Fibroblast of lung (primary cell): ENCODE data around the gene CACNA1F. TPM values are rescaled to one million over a fixed set of nuclear protein-coding genes. Genes with fewer than 3 reads are reported as not detected.

Experiments
- DNase-seq, 2 donors: peaks; one replicate each; pipeline versions ENCODE4 v3.0.0 to v3.0.0-alpha.2; 2010; ENCODE audit warnings: low read depth in 2 of 2
- H2AFZ ChIP-seq: 2 replicates; pipeline ENCODE4 v1.5.1; 2012; ENCODE audit warnings: low read length, control low read depth, inconsistent platforms
- H3K27ac ChIP-seq: 2 replicates; pipeline ENCODE4 v1.5.1; 2011; ENCODE audit warnings: low read length, control low read depth; ENCODE audit not compliant: insufficient read depth
- H3K27me3 ChIP-seq: 2 replicates; pipeline ENCODE4 v1.5.1; 2011; ENCODE audit warnings: mild to moderate bottlenecking, low read length; ENCODE audit not compliant: control insufficient read depth, insufficient read depth
- H3K36me3 ChIP-seq: 2 replicates; pipeline ENCODE4 v1.5.1; 2011; ENCODE audit warnings: low read length; ENCODE audit not compliant: control insufficient read depth, insufficient read depth
- H3K4me1 ChIP-seq: 2 replicates; pipeline ENCODE4 v1.5.1; 2011; ENCODE audit warnings: low read length; ENCODE audit not compliant: control insufficient read depth, insufficient read depth; ENCODE audit errors: extremely low read depth
- H3K4me2 ChIP-seq: 2 replicates; pipeline ENCODE4 v1.5.1; 2011; ENCODE audit warnings: low read length, control low read depth; ENCODE audit not compliant: insufficient read depth; ENCODE audit errors: extremely low read depth
- H3K4me3 ChIP-seq, 4 experiments: fragments of 200-600 bp in 1 of 4; sonication (generic) in 1 of 4; replicated peaks in 1 of 4; 2 replicates each; pipeline ENCODE4 v1.5.1; 2011 to 2016; ENCODE audit warnings: low read length in 4 of 4, low read depth in 3 of 4, mild to moderate bottlenecking in 3 of 4, control low read depth in 2 of 4, inconsistent platforms in 1 of 4, mixed read lengths in 1 of 4; ENCODE audit not compliant: insufficient read depth in 1 of 4; ENCODE audit errors: control extremely low read depth in 1 of 4
- H3K79me2 ChIP-seq: 2 replicates; pipeline ENCODE4 v1.5.1; 2012; ENCODE audit warnings: mild to moderate bottlenecking, low read length, inconsistent platforms; ENCODE audit not compliant: control insufficient read depth, insufficient read depth
- H3K9ac ChIP-seq: 2 replicates; pipeline ENCODE4 v1.5.1; 2011; ENCODE audit warnings: mild to moderate bottlenecking, low read length, control low read depth; ENCODE audit not compliant: insufficient read depth
- H3K9me3 ChIP-seq: 2 replicates; pipeline ENCODE4 v1.5.1; 2012; ENCODE audit warnings: low read depth, low read length; ENCODE audit not compliant: control insufficient read depth, insufficient read depth
- H4K20me1 ChIP-seq: 2 replicates; pipeline ENCODE4 v1.5.1; 2011; ENCODE audit warnings: low read length; ENCODE audit not compliant: control insufficient read depth, insufficient read depth; ENCODE audit errors: extremely low read depth
- EZH2 ChIP-seq: IDR thresholded peaks from 2 replicates; pipeline ENCODE4 v1.5.1; 2012; ENCODE audit warnings: low read length, control low read depth, mild to moderate bottlenecking; ENCODE audit errors: missing control alignments
- polyA plus RNA-seq, 2 donors: library from polyadenylated mRNA; depleted of rRNA in 1 of 2; stranded (reverse) in 1 of 2; unstranded in 1 of 2; fragments of >200 nt; gene quantifications; 2 replicates each; pipeline ENCODE4 v1.2.1, GENCODE V29; 2011 to 2012; ENCODE audit warnings: missing spikeins in 1 of 2
- total RNA-seq: library from RNA; depleted of rRNA; stranded (reverse); fragments of >200 nt; gene quantifications from 2 replicates; pipeline ENCODE4 v1.2.1, GENCODE V29; 2014
- TF ChIP-seq, protein P1 (sequence below), 2 donors: IDR thresholded peaks in 1 of 2; conservative IDR thresholded peaks in 1 of 2; 1 replicate in 1 of 2; 2 replicates in 1 of 2; pipeline ENCODE4 v1.5.1; 2011 to 2012; ENCODE audit warnings: low read length in 2 of 2, control low read depth in 1 of 2, inconsistent platforms in 1 of 2, low read depth in 1 of 2, mild to moderate bottlenecking in 1 of 2

The CACNA1F gene
- total and polyA plus RNA-seq, 2 donors (not counting 1 experiment from before 2014, with no cell fraction given) = 0.17 TPM; not detected in 1

DNA sequence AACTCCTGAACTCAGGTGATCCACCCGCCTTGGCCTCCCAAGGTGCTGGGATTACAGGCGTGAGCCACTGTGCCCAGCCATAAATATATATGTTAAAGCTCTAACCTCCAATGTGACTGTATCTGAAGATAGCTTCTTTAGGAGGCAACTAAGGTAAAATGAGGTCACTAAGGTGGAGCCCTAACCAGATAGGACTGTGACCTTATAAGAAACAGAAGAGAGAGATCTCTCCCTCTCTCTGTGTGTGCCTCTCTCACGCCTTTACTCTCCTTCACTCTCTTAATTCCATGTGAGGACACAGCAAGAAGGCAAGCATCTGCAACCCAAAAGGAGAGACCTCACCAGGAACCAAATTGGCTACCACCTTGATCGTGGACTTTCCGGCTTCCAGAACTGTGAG is 71.5 kb downstream of the CACNA1F start:
- Histone ChIP-seq H3K4me1 (peaks cover under 1% of the 10 kb centered on the region), H3K79me2 (no peaks in the 10 kb centered on the region), H3K9ac (no peak overlapping the region), H3K36me3 (no peaks in the 10 kb centered on the region), H4K20me1 (no peaks in the 10 kb centered on the region), H3K27me3 (no peaks in the 10 kb centered on the region), H2AFZ (no peak overlapping the region), H3K4me3 (no peak overlapping the region), H3K27ac (no peak overlapping the region), H3K4me2 (no peak overlapping the region), H3K9me3 (no peaks in the 10 kb centered on the region)
- TF ChIP-seq, protein P1, sequence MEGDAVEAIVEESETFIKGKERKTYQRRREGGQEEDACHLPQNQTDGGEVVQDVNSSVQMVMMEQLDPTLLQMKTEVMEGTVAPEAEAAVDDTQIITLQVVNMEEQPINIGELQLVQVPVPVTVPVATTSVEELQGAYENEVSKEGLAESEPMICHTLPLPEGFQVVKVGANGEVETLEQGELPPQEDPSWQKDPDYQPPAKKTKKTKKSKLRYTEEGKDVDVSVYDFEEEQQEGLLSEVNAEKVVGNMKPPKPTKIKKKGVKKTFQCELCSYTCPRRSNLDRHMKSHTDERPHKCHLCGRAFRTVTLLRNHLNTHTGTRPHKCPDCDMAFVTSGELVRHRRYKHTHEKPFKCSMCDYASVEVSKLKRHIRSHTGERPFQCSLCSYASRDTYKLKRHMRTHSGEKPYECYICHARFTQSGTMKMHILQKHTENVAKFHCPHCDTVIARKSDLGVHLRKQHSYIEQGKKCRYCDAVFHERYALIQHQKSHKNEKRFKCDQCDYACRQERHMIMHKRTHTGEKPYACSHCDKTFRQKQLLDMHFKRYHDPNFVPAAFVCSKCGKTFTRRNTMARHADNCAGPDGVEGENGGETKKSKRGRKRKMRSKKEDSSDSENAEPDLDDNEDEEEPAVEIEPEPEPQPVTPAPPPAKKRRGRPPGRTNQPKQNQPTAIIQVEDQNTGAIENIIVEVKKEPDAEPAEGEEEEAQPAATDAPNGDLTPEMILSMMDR (conservative IDR thresholded peaks at IDR 0.05 in 1 of 2, IDR thresholded peaks at IDR 0.05 in 1 of 2; ENCODE audit: low read depth in 1 of 2, low read length in 2 of 2) = no peak
- no peak for TF ChIP-seq EZH2
- no peak for DNase-seq

- H3K79me2 ChIP-seq = no peaks in the 10 kb centered on the region
- H4K20me1 ChIP-seq = no peaks in the 10 kb centered on the region
- no peak overlapping the region for H3K9ac ChIP-seq
- DNase-seq = no peak
- no peak overlapping the region for H3K4me2 ChIP-seq
- no peaks in the 10 kb centered on the region for H3K9me3 ChIP-seq
- no peak overlapping the region for H3K4me3 ChIP-seq
- no peaks in the 10 kb centered on the region for H3K4me1 ChIP-seq
- no peaks in the 10 kb centered on the region for H3K27me3 ChIP-seq
- no peaks in the 10 kb centered on the region for H3K36me3 ChIP-seq
- TF ChIP-seq EZH2 = no peak
- TF ChIP-seq, protein P1 (conservative IDR thresholded peaks at IDR 0.05 in 1 of 2, IDR thresholded peaks at IDR 0.05 in 1 of 2; ENCODE audit: low read depth in 1 of 2, low read length in 2 of 2) = no peak
- no peak overlapping the region for H2AFZ ChIP-seq
- no peak overlapping the region for H3K27ac ChIP-seq
Measured at GRCh38 chrX:49160908-49161307, 72.2 kb downstream of the CACNA1F start.

DNA sequence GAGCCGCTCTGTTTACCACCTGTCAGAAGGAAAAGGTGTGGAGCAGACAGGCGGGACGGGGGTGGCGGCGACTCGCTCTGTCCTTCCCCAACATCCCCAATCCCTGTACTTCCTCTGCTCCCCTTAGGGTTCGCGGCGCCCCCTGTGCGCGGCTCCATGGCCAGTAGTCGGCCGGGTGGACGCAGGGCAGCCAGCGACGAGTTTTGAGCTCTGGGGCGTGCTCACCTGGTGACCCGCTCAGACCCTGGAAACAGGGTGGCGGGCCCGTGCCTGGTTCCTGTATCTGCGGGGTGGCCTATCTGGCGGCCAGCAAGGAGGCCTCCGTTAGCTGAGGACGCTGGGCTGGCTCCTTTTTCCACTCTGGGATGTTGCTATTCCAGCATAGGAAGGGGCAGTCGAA is 75.9 kb downstream of the CACNA1F start:
- no peaks in the 10 kb centered on the region for H3K9me3 ChIP-seq
- TF ChIP-seq EZH2 = no peak
- TF ChIP-seq, protein P1 (conservative IDR thresholded peaks at IDR 0.05 in 1 of 2, IDR thresholded peaks at IDR 0.05 in 1 of 2; ENCODE audit: low read depth in 1 of 2, low read length in 2 of 2) = no peak

More for the DNA sequence above, 75.9 kb downstream of the CACNA1F start:
- H3K4me2 ChIP-seq = no peak overlapping the region
- H3K4me1 ChIP-seq = no peaks in the 10 kb centered on the region
- H3K9ac ChIP-seq = no peak overlapping the region
- H3K36me3 ChIP-seq = no peaks in the 10 kb centered on the region
- no peak overlapping the region for H3K27ac ChIP-seq
- no peaks in the 10 kb centered on the region for H3K27me3 ChIP-seq
- H4K20me1 ChIP-seq = no peaks in the 10 kb centered on the region
- no peak overlapping the region for H2AFZ ChIP-seq
- H3K79me2 ChIP-seq = no peaks in the 10 kb centered on the region
- no peak overlapping the region for H3K4me3 ChIP-seq
- DNase-seq = no peak
